ENCODE measurements around the gene HEPN1.
"Not testable (repeated sequence)": the region's sequence is repeated elsewhere in the genome, so short reads cannot be mapped to it uniquely, and the experiment has no call there.

- not testable (repeated sequence) for TF ChIP-seq POLR2A (IDR thresholded peaks at IDR 0.05; ENCODE audit: low read depth, low read length); CREB1 (IDR thresholded peaks at IDR 0.05; ENCODE audit: low read depth); RAD21 (IDR thresholded peaks at IDR 0.05; ENCODE audit: insufficient read depth, low read depth, low read length); CEBPB (IDR thresholded peaks at IDR 0.05; ENCODE audit: borderline replicate concordance in 1 of 2, low read depth in 2 of 2, low read length in 2 of 2); RUNX3 (IDR thresholded peaks at IDR 0.05; ENCODE audit: low read length); RELA (IDR thresholded peaks at IDR 0.05; ENCODE audit: borderline replicate concordance, partially characterized antibody); ELK1 (IDR thresholded peaks at IDR 0.05; ENCODE audit: low read depth, low read length); POLR2AphosphoS5 (IDR thresholded peaks at IDR 0.05; ENCODE audit: low read length); EZH2 (IDR thresholded peaks at IDR 0.05; ENCODE audit: borderline replicate concordance, control insufficient read depth, low read depth, low read length)
These were observed 49.1 kb downstream of the HEPN1 start for GRCh38 chr11:124968197-124968596.

Measured in GM12878 (cell line).